Thymus (tissue), 11 donors: Measurements from ENCODE around the gene HOXB13. TPM values are rescaled to one million over a fixed set of nuclear protein-coding genes. Genes with fewer than 3 reads are reported as not detected.

Experiments
- DNase-seq, 9 donors: peaks; one replicate each; pipeline ENCODE4 v3.0.0-alpha.2; 2013; ENCODE audit warnings: low spot score in 9 of 9, low read depth in 6 of 9, missing footprints in 1 of 9
- H3K27ac ChIP-seq, 2 donors: one replicate each; pipeline ENCODE4 v1.5.1; 2013; ENCODE audit warnings: control low read depth in 1 of 2, low read depth in 1 of 2, low read length in 1 of 2, mild to moderate bottlenecking in 1 of 2, moderate library complexity in 1 of 2
- H3K27me3 ChIP-seq, 2 donors: one replicate each; pipeline ENCODE4 v1.5.1; 2013; ENCODE audit warnings: low read length in 1 of 2; ENCODE audit not compliant: control insufficient read depth in 2 of 2, insufficient read depth in 1 of 2
- H3K36me3 ChIP-seq, 2 donors: one replicate each; pipeline ENCODE4 v1.5.1; 2013; ENCODE audit warnings: low read length in 1 of 2, mild to moderate bottlenecking in 1 of 2, moderate library complexity in 1 of 2; ENCODE audit not compliant: control insufficient read depth in 2 of 2, insufficient read depth in 2 of 2
- H3K4me1 ChIP-seq, 2 donors: one replicate each; pipeline ENCODE4 v1.5.1; 2013; ENCODE audit warnings: low read length in 2 of 2; ENCODE audit not compliant: control insufficient read depth in 2 of 2, insufficient read depth in 2 of 2
- H3K4me3 ChIP-seq, 2 donors: one replicate each; pipeline ENCODE4 v1.5.1; 2013; ENCODE audit warnings: low read length in 2 of 2, control low read depth in 1 of 2, mild to moderate bottlenecking in 1 of 2
- H3K9me3 ChIP-seq, 2 donors: one replicate each; pipeline ENCODE4 v1.5.1; 2013; ENCODE audit warnings: low read length in 1 of 2, mild to moderate bottlenecking in 1 of 2; ENCODE audit not compliant: control insufficient read depth in 2 of 2, insufficient read depth in 1 of 2
- WGBS: extraction: QIAGEN DNeasy Blood & Tissue Kit; methylation state at CpG from one replicate; pipeline ENCODE4 v1.1.7; 2013; 5-methylcytosine and 5-hydroxymethylcytosine counted together
- polyA plus RNA-seq: library from polyadenylated mRNA; stranded (reverse); fragments of 200-250 nt; gene quantifications from one replicate; pipeline ENCODE4 v1.2.3, GENCODE V29; 2013
- total RNA-seq: library from RNA; stranded (reverse); fragments of 120-200 nt; gene quantifications from one replicate; pipeline ENCODE4 v1.2.4, GENCODE V29; 2013
- donor health status: healthy.

Gene HOXB13
- total and polyA plus RNA-seq, 2 donors = 0.24 to 0.32 TPM

DNA sequence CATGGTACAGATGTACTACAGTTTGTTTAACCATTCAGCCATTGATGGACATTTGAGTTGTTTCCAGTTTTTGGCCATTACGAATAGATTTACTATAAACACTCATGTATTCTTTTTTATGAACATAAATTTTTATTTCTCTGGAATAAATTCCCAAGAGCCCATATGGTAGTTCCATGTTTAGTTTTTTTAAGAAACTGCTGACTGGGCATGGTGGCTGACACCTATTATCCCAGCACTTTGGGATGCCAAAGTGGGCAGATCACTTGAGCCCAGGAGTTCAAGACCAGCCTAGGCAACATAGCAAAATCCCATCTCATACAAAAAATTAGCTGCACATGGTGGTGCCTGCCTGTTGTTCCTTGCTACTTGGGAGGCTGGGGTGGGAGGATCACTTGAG, 36.5 kb downstream of the HOXB13 start:
- no peaks in the 10 kb centered on the region for H3K36me3 ChIP-seq
- no peaks in the 10 kb centered on the region for H3K4me1 ChIP-seq
- WGBS = 93% methylated on average over 1 of the region's 1 CpG
- H3K27me3 ChIP-seq = peaks cover 4 to 30% of the 10 kb centered on the region in 2 donors
- H3K4me3 ChIP-seq = no peak overlapping the region
- no peak for DNase-seq
- no peak overlapping the region for H3K27ac ChIP-seq
- no peaks in the 10 kb centered on the region for H3K9me3 ChIP-seq

DNA sequence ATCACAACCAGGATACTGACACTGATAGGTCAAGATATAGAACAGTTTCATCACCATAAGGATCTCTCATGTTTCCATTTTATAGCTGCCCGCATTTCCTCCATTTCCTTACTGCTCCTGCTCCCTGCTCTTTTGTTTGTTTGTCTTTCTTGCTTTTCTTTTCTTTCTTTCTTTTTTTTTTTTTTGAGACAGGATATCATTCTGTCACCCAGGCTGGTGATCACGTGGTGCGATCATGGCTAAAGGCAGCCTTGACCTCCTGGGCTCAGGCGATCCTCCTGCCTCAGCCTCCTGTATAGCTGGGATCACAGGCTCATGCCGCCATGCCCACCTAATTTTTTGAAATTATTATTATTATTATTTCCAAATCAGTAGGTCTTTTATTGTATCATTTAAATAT, 37.9 kb downstream of the HOXB13 start:
- peaks cover 4 to 30% of the 10 kb centered on the region in 2 donors for H3K27me3 ChIP-seq
- H3K36me3 ChIP-seq = no peaks in the 10 kb centered on the region
- no peak overlapping the region for H3K4me3 ChIP-seq
- H3K4me1 ChIP-seq = no peaks in the 10 kb centered on the region
- no peak overlapping the region for H3K27ac ChIP-seq
- no peak for DNase-seq
- WGBS = 88% methylated on average over 5 of the region's 5 CpGs
- H3K9me3 ChIP-seq = no peaks in the 10 kb centered on the region

DNA sequence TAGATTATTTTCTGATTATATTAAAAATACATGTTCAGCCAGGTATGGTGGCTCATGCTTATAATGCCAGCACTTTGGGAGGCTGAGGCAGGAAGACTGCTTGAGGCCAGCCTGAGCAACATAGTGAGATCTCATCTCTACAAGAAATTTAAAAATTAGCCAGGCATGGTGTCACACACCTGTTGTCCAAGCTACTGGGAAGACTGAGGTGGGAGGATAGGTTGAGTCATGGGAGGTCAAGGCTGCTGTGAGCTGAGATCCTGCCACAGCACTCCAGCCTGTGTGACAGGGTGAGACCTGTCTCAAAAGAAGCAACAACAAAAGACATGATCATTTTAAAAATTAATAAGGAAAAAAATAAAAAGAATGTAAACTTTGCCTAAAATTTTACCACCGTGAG, 46.9 kb downstream of the HOXB13 start:
- DNase-seq = no peak
- H3K4me1 ChIP-seq = no peaks in the 10 kb centered on the region
- H3K4me3 ChIP-seq = no peak overlapping the region
- 99% methylated on average over 1 of the region's 1 CpG for WGBS
- H3K27ac ChIP-seq = no peak overlapping the region
- H3K27me3 ChIP-seq = peaks cover 6 to 69% of the 10 kb centered on the region in 2 donors
- H3K9me3 ChIP-seq = peaks cover 0 to 5% of the 10 kb centered on the region in 2 donors
- no peaks in the 10 kb centered on the region for H3K36me3 ChIP-seq

DNA sequence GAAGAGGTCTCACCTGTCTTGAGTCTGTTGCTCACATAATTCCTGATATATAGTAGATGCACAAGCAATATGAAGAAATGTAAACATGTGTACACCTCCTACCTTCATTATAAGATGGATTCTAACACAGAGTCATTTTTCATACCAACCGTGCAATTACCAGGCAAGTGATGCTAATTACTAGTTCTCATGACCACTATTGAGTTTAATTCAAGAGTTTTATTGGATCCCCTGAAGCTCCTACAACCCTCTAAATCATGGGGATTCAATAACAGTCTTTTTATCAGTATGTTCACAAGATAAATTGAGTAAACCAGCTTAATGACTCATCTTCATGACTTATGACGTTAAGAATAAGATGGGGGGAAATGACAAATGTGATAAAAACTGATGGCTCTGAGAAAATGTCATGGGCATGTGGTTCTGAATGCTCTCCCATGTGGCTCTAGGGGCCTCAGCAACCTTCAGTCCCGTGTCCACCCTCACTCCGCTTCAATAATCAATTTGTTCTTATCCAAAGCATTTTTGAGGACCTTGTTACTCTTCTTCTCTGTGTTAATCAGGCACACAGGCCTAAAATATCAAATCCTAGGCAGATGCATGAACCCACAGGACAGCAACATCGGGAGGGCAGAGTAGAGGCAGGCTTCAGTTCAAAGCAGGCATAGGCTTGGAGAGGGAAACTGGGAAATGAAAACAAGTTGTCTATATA, 49.0 kb downstream of the HOXB13 start:
- Histone ChIP-seq H3K27ac (no peak overlapping the region), H3K27me3 (peaks cover 6 to 73% of the 10 kb centered on the region in 2 donors), H3K9me3 (peaks cover 0 to 5% of the 10 kb centered on the region in 2 donors), H3K4me3 (no peak overlapping the region), H3K4me1 (no peaks in the 10 kb centered on the region), H3K36me3 (no peaks in the 10 kb centered on the region)
- DNase-seq = no peak
- WGBS = 92% methylated on average over 5 of the region's 5 CpGs

DNA sequence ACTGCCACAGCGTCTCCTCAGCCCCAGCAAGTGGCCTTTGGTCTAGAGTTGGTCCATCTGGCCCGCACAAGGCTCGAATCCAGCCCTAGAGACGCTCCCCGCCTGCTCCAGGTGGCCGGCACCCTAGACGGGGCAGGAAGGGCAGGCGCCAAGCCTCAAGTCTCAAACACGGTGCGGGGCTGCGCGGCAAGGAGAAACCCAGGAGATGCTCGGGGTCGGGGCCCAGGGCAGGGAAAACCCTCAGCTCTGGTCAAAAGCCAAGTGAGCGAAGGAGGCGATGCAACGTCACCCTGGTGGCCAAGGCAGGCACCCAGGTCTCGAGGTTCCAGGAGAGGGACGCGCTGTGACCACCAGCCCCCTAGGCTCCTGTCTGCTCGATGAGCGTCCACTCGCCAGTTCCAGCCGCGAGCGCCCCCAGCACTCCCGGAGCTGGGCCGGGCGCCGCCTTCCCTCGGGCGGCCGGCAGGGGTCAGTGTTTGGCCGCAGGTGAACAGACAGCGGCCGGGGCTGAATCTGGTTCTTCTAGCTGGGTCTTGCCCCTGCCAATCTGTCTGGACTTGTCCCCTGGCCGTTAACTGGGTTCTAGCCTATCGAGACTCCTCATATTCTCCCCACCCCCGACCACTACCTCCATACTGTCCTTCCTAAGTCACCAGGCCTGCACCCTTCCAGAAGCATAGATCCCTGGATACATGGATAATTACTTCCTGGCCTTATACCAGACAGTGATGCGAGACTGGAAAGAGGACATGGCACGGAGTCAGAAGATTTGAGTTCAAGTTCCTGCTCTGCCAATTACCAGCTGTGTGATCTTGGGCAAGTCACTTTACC, 50.2 kb downstream of the HOXB13 start:
- Histone ChIP-seq H3K36me3 (no peaks in the 10 kb centered on the region), H3K4me3 (no peak overlapping the region), H3K27ac (no peak overlapping the region), H3K27me3 (peaks cover 6 to 72% of the 10 kb centered on the region in 2 donors), H3K4me1 (no peaks in the 10 kb centered on the region), H3K9me3 (peaks cover 0 to 5% of the 10 kb centered on the region in 2 donors)
- DNase-seq = peak in 7 of 9 donors; percentile 16 to 62 (median 38)
- 10% methylated on average over 41 of the region's 41 CpGs for WGBS

DNA sequence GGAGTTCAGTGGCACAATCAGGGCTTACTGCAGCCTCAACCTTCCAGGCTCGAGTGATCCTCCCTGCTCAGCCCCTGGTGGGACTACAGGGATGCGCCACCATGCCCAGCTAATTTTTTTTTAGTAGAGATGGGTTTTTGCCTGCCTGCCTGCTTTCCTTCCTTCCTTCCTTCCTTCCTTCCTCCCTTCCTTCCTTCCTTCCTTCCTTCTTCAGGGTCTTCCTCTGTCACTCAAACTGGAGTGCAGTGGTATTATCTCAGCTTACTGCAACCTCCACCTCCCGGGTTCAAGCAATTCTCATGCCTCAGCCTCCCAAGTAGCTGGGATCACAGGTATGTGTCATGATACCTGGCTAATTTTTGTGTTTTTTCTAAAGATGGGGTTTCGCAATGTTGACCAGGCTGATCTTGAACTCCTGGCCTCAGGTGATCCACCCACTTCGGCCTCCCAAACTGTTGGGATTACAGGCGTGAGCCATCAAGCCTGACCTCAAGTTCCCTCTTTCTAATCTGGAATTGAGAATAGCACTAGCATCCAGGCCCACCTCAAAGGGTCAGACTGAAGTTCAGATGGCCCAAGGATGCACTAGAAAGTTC, 51.5 kb downstream of the HOXB13 start:
- Histone ChIP-seq H3K4me3 (no peak overlapping the region), H3K4me1 (no peaks in the 10 kb centered on the region), H3K36me3 (no peaks in the 10 kb centered on the region), H3K27ac (no peak overlapping the region), H3K9me3 (peaks cover 0 to 5% of the 10 kb centered on the region in 2 donors), H3K27me3 (peaks cover 6 to 71% of the 10 kb centered on the region in 2 donors)
- no peak for DNase-seq
- WGBS = 89% methylated on average over 6 of the region's 6 CpGs

Other genes starting within 250 kb of the HOXB13 start
- gene HOXB1, start 197.7 kb downstream of the HOXB13 start, total RNA-seq = not detected
- gene HOXB1, start 197.7 kb downstream of the HOXB13 start, polyA plus RNA-seq = 0.11 TPM
- 3.0 TPM for gene HOXB2, start 183.6 kb downstream of the HOXB13 start, total RNA-seq
- 11.1 TPM for gene HOXB2, start 183.6 kb downstream of the HOXB13 start, polyA plus RNA-seq
- gene HOXB4, start 150.4 kb downstream of the HOXB13 start, total RNA-seq = 0.90 TPM
- 1.5 TPM for gene HOXB4, start 150.4 kb downstream of the HOXB13 start, polyA plus RNA-seq
- gene HOXB3, start 138.5 kb downstream of the HOXB13 start, total RNA-seq = 1.5 TPM
- 3.3 TPM for gene HOXB3, start 138.5 kb downstream of the HOXB13 start, polyA plus RNA-seq
- not detected for gene HOXB5, start 135.0 kb downstream of the HOXB13 start, total RNA-seq
- 0.16 TPM for gene HOXB5, start 135.0 kb downstream of the HOXB13 start, polyA plus RNA-seq
- 0.19 TPM for gene HOXB6, start 123.8 kb downstream of the HOXB13 start, total RNA-seq
- 1.0 TPM for gene HOXB6, start 123.8 kb downstream of the HOXB13 start, polyA plus RNA-seq
- 0.09 TPM for gene HOXB7, start 117.7 kb downstream of the HOXB13 start, total RNA-seq
- 1.0 TPM for gene HOXB7, start 117.7 kb downstream of the HOXB13 start, polyA plus RNA-seq
- not detected for gene HOXB8, start 113.5 kb downstream of the HOXB13 start, total RNA-seq
- gene HOXB8, start 113.5 kb downstream of the HOXB13 start, polyA plus RNA-seq = 0.07 TPM
- 0.05 TPM for gene HOXB9, start 102.4 kb downstream of the HOXB13 start, total RNA-seq
- gene HOXB9, start 102.4 kb downstream of the HOXB13 start, polyA plus RNA-seq = 0.27 TPM
- gene PRAC1, start 6.2 kb downstream of the HOXB13 start, total RNA-seq = not detected
- gene PRAC1, start 6.2 kb downstream of the HOXB13 start, polyA plus RNA-seq = 0.91 TPM
- not detected for gene PRAC2, start 5.6 kb downstream of the HOXB13 start, total RNA-seq
- 0.07 TPM for gene PRAC2, start 5.6 kb downstream of the HOXB13 start, polyA plus RNA-seq
- gene TTLL6, start 88.5 kb upstream of the HOXB13 start, total RNA-seq = 0.42 TPM
- 0.41 TPM for gene TTLL6, start 88.5 kb upstream of the HOXB13 start, polyA plus RNA-seq
- 30.8 TPM for gene CALCOCO2, start 102.3 kb upstream of the HOXB13 start, total RNA-seq
- 90.6 TPM for gene CALCOCO2, start 102.3 kb upstream of the HOXB13 start, polyA plus RNA-seq
- gene ATP5MC1, start 164.0 kb upstream of the HOXB13 start, total RNA-seq = 79.4 TPM
- gene ATP5MC1, start 164.0 kb upstream of the HOXB13 start, polyA plus RNA-seq = 157 TPM
- 44.7 TPM for gene UBE2Z, start 179.7 kb upstream of the HOXB13 start, total RNA-seq
- 73.4 TPM for gene UBE2Z, start 179.7 kb upstream of the HOXB13 start, polyA plus RNA-seq
- gene SNF8, start 216.1 kb upstream of the HOXB13 start, total RNA-seq = 74.9 TPM
- 92.2 TPM for gene SNF8, start 216.1 kb upstream of the HOXB13 start, polyA plus RNA-seq
- gene GIP, start 239.8 kb upstream of the HOXB13 start, total RNA-seq = 0.57 TPM
- gene GIP, start 239.8 kb upstream of the HOXB13 start, polyA plus RNA-seq = 1.9 TPM